Naive B cell (primary cell): Measurements from ENCODE around the gene INPP5F. TPM values are rescaled to one million over a fixed set of nuclear protein-coding genes. Genes with fewer than 3 reads are reported as not detected.

ENCODE experiments used
- ATAC-seq, 2 donors: fragments of 150-1000 bp; cut with Tn5 transposase; 2 replicates each; pipeline ENCODE4 v1.10.0; 2021; ENCODE audit warnings: low read depth in 2 of 2, mild to moderate bottlenecking in 2 of 2, moderate library complexity in 2 of 2
- DNase-seq: peaks from one replicate; pipeline ENCODE4 v3.0.0; 2022
- H3K27ac Mint-ChIP-seq, 6 donors: one replicate each; pipeline ENCODE4 v1.8.0; 2020 to 2022; ENCODE audit warnings: mild to moderate bottlenecking in 6 of 6, mixed read lengths in 6 of 6, moderate library complexity in 5 of 6, inconsistent platforms in 2 of 6
- H3K27me3 Mint-ChIP-seq, 3 donors: one replicate each; pipeline ENCODE4 v1.8.0; 2021 to 2022; ENCODE audit warnings: mixed read lengths in 3 of 3, mild to moderate bottlenecking in 1 of 3
- H3K36me3 Mint-ChIP-seq, 2 donors: one replicate each; pipeline ENCODE4 v1.8.0; 2020 to 2022; ENCODE audit warnings: mixed read lengths in 2 of 2, inconsistent platforms in 1 of 2, mild to moderate bottlenecking in 1 of 2
- H3K4me1 Mint-ChIP-seq, 3 donors: one replicate each; pipeline ENCODE4 v1.8.0; 2020 to 2022; ENCODE audit warnings: mixed read lengths in 3 of 3, inconsistent platforms in 1 of 3, mild to moderate bottlenecking in 1 of 3, moderate library complexity in 1 of 3
- H3K4me3 Mint-ChIP-seq, 8 donors: one replicate each; pipeline ENCODE4 v1.8.0; 2020 to 2022; ENCODE audit warnings: mild to moderate bottlenecking in 8 of 8, mixed read lengths in 8 of 8, moderate library complexity in 8 of 8, inconsistent platforms in 2 of 8
- H3K9me3 Mint-ChIP-seq, 7 donors: one replicate each; pipeline ENCODE4 v1.8.0; 2020 to 2022; ENCODE audit warnings: mixed read lengths in 7 of 7, mild to moderate bottlenecking in 5 of 7, inconsistent platforms in 2 of 7, moderate library complexity in 1 of 7
- polyA plus RNA-seq, 6 donors: library from polyadenylated mRNA; unstranded; fragments of 300-500 nt; fragmentation: Illumina TruSeq; gene quantifications; one replicate each; pipeline ENCODE4 v1.2.3, GENCODE V29; 2021; ENCODE audit warnings: low read depth in 6 of 6

Gene INPP5F
- polyA plus RNA-seq, 6 donors from 2014 or later = 13.0 to 27.1 (median 19.3) TPM

GRCh38 chr10:119737823-119738222 is 12.0 kb downstream of the INPP5F start:
- ATAC-seq (no peak), DNase-seq (no peak)
- no peaks in the 10 kb centered on the region for H3K36me3 Mint-ChIP-seq
- peak overlapping the region in 1 of 6 donors; percentile 72 for H3K27ac Mint-ChIP-seq
- H3K4me1 Mint-ChIP-seq = peaks cover 19 to 69% (median 35%) of the 10 kb centered on the region in 3 donors
- H3K9me3 Mint-ChIP-seq = no peaks in the 10 kb centered on the region
- H3K4me3 Mint-ChIP-seq = no peak overlapping the region
- no peaks in the 10 kb centered on the region for H3K27me3 Mint-ChIP-seq

DNA sequence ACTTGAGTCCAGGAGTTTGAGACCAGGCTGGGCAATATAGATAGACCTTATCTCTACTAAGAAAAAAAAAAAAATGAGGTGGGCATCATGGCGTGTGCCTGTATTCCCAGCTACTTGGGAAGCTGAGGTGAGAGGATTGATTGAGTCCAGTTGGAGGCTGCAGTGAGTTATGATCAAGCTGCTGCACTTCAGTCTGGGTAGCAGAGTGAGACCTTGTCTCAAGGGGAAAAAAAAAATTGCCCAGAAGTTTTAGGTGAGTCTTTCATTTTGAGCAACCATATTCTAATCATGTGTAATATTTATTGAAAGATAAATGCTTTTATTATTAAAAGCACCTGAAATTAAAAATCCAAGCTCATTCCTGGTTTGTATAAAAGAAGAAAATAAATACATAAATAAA is 13.1 kb downstream of the INPP5F start:
- H3K36me3 Mint-ChIP-seq = no peaks in the 10 kb centered on the region
- H3K27ac Mint-ChIP-seq = peak overlapping the region in 1 of 6 donors; percentile 15
- H3K27me3 Mint-ChIP-seq = no peaks in the 10 kb centered on the region
- H3K4me3 Mint-ChIP-seq = no peak overlapping the region
- no peak for DNase-seq
- H3K4me1 Mint-ChIP-seq = peaks cover 19 to 67% (median 32%) of the 10 kb centered on the region in 3 donors
- no peaks in the 10 kb centered on the region for H3K9me3 Mint-ChIP-seq
- no peak for ATAC-seq

DNA sequence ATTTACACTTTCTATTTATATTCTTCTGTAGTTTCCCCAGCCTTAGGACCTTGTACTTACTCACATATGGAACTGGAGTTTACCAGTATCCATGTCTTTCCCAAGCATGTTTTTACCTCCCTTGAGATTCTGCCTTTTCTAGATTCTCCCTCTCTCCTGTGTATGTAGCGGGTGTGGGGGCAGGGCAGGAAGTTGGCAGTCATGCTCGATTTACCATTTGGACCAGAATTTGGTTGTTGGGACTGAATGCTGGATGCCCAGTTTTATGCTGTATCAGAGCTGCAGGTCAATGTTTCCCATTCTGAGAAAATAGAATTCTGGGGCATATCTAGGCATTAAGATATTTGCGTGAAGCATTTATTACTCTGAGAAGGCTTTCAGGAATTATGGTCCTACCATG is 14.2 kb downstream of the INPP5F start:
- H3K9me3 Mint-ChIP-seq = no peaks in the 10 kb centered on the region
- no peaks in the 10 kb centered on the region for H3K27me3 Mint-ChIP-seq
- peak overlapping the region in 1 of 8 donors; percentile 57 for H3K4me3 Mint-ChIP-seq
- peaks cover 23 to 65% (median 32%) of the 10 kb centered on the region in 3 donors for H3K4me1 Mint-ChIP-seq
- DNase-seq (no peak), ATAC-seq (no peak)
- H3K27ac Mint-ChIP-seq = no peak overlapping the region
- no peaks in the 10 kb centered on the region for H3K36me3 Mint-ChIP-seq

DNA sequence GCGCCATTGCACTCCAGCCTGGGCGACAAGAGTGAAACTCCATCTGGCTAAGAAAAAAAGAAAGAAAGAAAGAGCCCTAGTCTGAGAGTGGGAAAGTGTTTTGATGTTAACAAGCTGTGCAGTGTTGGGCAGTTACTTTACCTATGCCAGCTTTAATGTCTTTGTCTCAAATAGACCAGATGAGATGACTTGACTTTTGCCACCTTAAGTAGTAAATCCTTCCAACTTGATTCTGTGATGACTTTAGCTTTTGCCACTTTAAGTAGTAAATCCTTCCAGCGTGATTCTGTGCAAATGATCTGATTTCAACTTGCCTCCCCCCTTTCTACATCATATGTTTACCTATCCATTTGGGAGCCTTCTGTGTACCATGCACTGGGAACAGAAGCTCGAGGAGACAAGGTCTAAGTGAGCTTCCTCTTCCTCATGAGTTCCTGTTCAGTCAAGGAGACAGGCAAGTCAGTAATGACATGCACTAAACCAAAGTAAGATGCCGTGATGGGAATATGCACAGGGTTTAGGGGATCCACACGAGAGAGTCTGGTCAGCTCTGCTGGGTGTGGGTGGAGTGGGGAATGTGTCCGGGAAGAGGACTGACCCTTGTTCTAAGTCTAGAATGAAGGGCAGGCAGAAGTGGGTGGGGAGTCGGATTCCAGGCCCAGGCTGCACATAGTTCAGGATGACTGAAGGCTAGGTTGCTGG is 17.2 kb downstream of the INPP5F start:
- peak overlapping the region in 4 of 6 donors; percentile 65 to 82 (median 76) for H3K27ac Mint-ChIP-seq
- H3K36me3 Mint-ChIP-seq = peaks cover 0 to 5% of the 10 kb centered on the region in 2 donors
- H3K4me3 Mint-ChIP-seq = no peak overlapping the region
- H3K9me3 Mint-ChIP-seq = no peaks in the 10 kb centered on the region
- DNase-seq = no peak
- peaks cover 17 to 57% (median 27%) of the 10 kb centered on the region in 3 donors for H3K4me1 Mint-ChIP-seq
- no peak for ATAC-seq
- H3K27me3 Mint-ChIP-seq = no peaks in the 10 kb centered on the region

GRCh38 chr10:119747940-119748339 is 22.1 kb downstream of the INPP5F start:
- DNase-seq (no peak), ATAC-seq (no peak)
- no peak overlapping the region for H3K27ac Mint-ChIP-seq
- peaks cover 0 to 5% of the 10 kb centered on the region in 2 donors for H3K36me3 Mint-ChIP-seq
- no peaks in the 10 kb centered on the region for H3K9me3 Mint-ChIP-seq
- peaks cover 22 to 58% (median 26%) of the 10 kb centered on the region in 3 donors for H3K4me1 Mint-ChIP-seq
- H3K4me3 Mint-ChIP-seq = no peak overlapping the region
- no peaks in the 10 kb centered on the region for H3K27me3 Mint-ChIP-seq

DNA sequence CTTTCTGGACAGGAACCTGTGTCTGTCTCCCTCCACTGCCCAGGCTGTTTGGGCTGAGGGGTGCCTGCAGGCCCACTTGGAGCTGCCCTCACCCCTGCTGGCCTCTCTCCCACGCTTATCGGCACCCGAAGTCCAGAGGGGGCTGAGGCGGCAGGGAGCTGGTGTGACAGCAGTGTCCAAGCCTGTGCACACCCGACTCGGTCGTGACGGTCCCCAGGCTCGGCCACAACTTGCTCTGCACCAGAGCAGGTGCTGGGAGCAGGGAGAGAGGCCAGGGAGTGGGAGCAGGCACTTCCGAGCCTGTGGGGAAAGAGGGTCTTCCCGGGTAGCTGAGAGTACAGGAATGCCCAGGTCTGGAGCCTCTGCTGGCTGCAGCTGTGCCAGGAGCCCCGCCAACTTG is 23.0 kb downstream of the INPP5F start:
- Mint-ChIP-seq H3K9me3 (no peaks in the 10 kb centered on the region), H3K36me3 (peaks cover 0 to 5% of the 10 kb centered on the region in 2 donors), H3K4me3 (no peak overlapping the region), H3K27me3 (no peaks in the 10 kb centered on the region), H3K4me1 (peaks cover 21 to 54% (median 21%) of the 10 kb centered on the region in 3 donors), H3K27ac (no peak overlapping the region)
- ATAC-seq = no peak
- no peak for DNase-seq

GRCh38 chr10:119749455-119749854 is 23.6 kb downstream of the INPP5F start:
- H3K36me3 Mint-ChIP-seq = peaks cover 0 to 5% of the 10 kb centered on the region in 2 donors
- no peaks in the 10 kb centered on the region for H3K9me3 Mint-ChIP-seq
- H3K4me1 Mint-ChIP-seq = peaks cover 21 to 57% (median 21%) of the 10 kb centered on the region in 3 donors
- H3K27me3 Mint-ChIP-seq = no peaks in the 10 kb centered on the region
- H3K4me3 Mint-ChIP-seq = no peak overlapping the region
- no peak for DNase-seq
- no peak overlapping the region for H3K27ac Mint-ChIP-seq
- no peak for ATAC-seq

DNA sequence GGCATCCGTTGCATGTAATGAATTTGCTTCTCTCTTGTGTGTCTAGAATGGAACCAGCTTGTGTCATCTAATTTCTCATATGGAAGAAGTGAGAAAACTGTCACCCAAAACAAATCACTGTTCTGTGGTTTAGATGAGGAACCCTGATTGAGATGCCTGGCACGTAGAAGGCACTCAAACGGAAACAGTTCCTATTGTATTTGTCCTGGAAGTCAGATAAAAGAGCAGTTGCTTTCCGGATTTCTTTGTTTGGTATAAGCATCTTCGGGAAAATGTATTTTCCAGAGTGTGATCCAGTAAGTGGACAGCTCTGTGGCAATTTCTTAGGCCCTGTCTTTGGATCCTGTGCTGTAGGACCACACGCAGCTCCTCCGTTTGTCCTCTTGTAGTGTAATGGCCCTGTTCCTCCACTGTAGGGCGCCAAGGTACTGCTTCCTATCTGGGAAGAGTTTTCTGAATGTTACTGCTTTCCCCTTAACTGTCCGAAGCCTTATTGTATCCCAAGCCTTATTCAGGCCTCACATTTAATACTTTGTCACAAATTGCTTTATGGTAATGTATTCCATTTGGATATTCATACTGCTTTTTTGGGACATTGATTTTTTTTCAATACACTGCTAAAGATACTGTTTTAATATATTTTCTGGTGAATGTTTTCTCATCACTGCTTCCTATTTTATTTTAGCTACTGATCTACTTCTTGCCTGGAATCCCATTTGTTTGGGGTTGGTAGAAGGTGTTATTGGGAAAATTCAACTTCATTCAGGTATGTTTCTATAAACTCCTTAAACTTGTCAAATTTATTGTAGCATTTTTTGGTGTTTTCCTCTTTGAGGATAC is 24.8 kb downstream of the INPP5F start:
- H3K27ac Mint-ChIP-seq = peak overlapping the region in 5 of 6 donors; percentile 1 to 88 (median 66)
- no peaks in the 10 kb centered on the region for H3K27me3 Mint-ChIP-seq
- DNase-seq (peak; percentile 55), ATAC-seq (peak; percentile 85 to 90)
- peak overlapping the region in 7 of 8 donors; percentile 28 to 86 (median 68) for H3K4me3 Mint-ChIP-seq
- H3K36me3 Mint-ChIP-seq = peaks cover 0 to 5% of the 10 kb centered on the region in 2 donors
- peaks cover 14 to 52% (median 21%) of the 10 kb centered on the region in 3 donors for H3K4me1 Mint-ChIP-seq
- no peaks in the 10 kb centered on the region for H3K9me3 Mint-ChIP-seq

DNA sequence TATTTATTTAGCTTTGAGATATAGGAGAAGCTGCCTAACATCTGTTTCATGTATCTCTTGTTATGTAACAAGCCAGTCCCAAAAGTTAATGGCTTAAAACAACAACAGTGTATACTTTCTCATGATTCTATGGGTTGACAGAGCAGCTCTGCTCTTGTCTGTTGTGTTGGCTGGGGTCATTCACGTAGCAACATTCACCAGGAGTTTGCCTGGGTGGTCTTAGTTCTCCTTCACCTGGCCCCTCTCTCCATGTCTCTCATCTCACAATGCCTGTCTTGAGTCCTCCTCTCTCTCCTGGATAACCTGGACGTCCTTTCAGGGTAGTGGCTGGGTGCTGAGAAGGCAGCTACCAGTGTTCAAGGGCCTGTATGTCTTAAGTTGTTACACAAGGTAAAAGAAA is 27.5 kb downstream of the INPP5F start:
- Mint-ChIP-seq H3K27me3 (no peaks in the 10 kb centered on the region), H3K4me1 (peaks cover 16 to 47% (median 19%) of the 10 kb centered on the region in 3 donors), H3K4me3 (no peak overlapping the region), H3K36me3 (no peaks in the 10 kb centered on the region), H3K9me3 (no peaks in the 10 kb centered on the region), H3K27ac (peak overlapping the region in 3 of 6 donors; percentile 53 to 94 (median 88))
- DNase-seq (no peak), ATAC-seq (no peak)

- H3K27ac Mint-ChIP-seq = peak overlapping the region in 2 of 6 donors; percentile 86 to 90
- no peaks in the 10 kb centered on the region for H3K27me3 Mint-ChIP-seq
- ATAC-seq = no peak
- H3K4me3 Mint-ChIP-seq = no peak overlapping the region
- peaks cover 16 to 47% (median 19%) of the 10 kb centered on the region in 3 donors for H3K4me1 Mint-ChIP-seq
- no peaks in the 10 kb centered on the region for H3K36me3 Mint-ChIP-seq
- no peaks in the 10 kb centered on the region for H3K9me3 Mint-ChIP-seq
- no peak for DNase-seq
These were observed 28.2 kb downstream of the INPP5F start for GRCh38 chr10:119754085-119754484.

DNA sequence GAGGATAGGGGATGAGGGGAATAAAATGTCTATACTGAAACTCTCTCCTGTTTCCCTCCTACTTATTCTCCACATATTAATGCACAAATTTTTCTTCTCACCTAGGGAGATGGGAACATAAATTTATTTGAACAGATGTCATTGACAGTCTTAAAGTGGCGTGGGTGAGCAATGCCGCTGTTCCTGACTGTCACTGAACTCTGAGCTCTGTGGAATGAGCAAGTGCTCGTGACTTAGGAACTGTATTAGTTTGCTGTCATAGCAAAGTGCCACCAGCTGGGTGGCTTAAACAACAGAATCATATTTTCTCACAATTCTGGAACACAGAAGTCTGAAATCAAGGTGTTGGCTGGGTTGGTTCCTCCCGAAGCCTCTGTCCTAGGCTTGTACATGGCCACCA is 29.1 kb downstream of the INPP5F start:
- Mint-ChIP-seq H3K27me3 (no peaks in the 10 kb centered on the region), H3K27ac (peak overlapping the region in 1 of 6 donors; percentile 66), H3K36me3 (peaks cover 0 to 4% of the 10 kb centered on the region in 2 donors), H3K9me3 (no peaks in the 10 kb centered on the region), H3K4me3 (no peak overlapping the region), H3K4me1 (peaks cover 14 to 45% (median 23%) of the 10 kb centered on the region in 3 donors)
- DNase-seq (no peak), ATAC-seq (no peak)

GRCh38 chr10:119755446-119755845 is 29.6 kb downstream of the INPP5F start:
- Mint-ChIP-seq H3K4me3 (no peak overlapping the region), H3K4me1 (peaks cover 9 to 40% (median 18%) of the 10 kb centered on the region in 3 donors), H3K27me3 (no peaks in the 10 kb centered on the region), H3K36me3 (peaks cover 0 to 5% of the 10 kb centered on the region in 2 donors), H3K27ac (peak overlapping the region in 1 of 6 donors; percentile 80), H3K9me3 (no peaks in the 10 kb centered on the region)
- ATAC-seq (no peak), DNase-seq (no peak)

- Mint-ChIP-seq H3K36me3 (peaks cover 0 to 5% of the 10 kb centered on the region in 2 donors), H3K4me1 (peaks cover 0 to 26% (median 8%) of the 10 kb centered on the region in 3 donors), H3K27ac (peak overlapping the region in 2 of 6 donors; percentile 19 to 48), H3K27me3 (no peaks in the 10 kb centered on the region), H3K4me3 (no peak overlapping the region), H3K9me3 (no peaks in the 10 kb centered on the region)
- DNase-seq (no peak), ATAC-seq (no peak)
These were observed 32.8 kb downstream of the INPP5F start for GRCh38 chr10:119758448-119759195.
